ENCODE data around the gene RALGAPB.

The RALGAPB gene

DNA sequence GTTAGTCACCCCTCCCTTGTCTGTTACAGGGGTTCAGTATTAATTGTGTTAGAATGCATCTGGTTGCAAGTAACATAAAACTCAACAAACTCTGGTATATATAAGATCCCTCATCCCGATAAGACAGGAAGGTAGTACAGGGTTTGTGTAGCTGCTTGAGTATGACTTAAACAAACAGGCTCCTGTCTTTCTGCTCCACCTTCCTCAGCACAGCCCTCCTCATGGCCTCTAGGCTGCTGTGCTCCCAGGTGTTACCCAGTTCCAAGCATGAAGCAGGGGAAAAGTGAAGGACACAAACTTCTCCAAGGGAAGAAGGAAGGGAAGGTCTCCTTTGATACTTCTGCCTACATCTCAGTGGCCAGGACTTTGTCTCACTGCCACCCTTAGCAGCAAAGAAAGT lies 1.4 kb upstream of the RALGAPB start:
- Histone ChIP-seq H3K9me3 (no peaks in the 10 kb centered on the region), H3K4me3 (ENCODE audit: low read depth in 1 of 2, low read length in 1 of 2) (no peak overlapping the region), H3K4me1 (ENCODE audit: control insufficient read depth in 1 of 2, insufficient read depth in 1 of 2, low read depth in 1 of 2, low read length in 1 of 2) (peaks cover 23 to 30% of the 10 kb centered on the region in 2 experiments), H3K27ac (no peak overlapping the region), H3K27me3 (peaks cover 5% of the 10 kb centered on the region), H3K36me3 (no peaks in the 10 kb centered on the region)
- no peak for TF ChIP-seq CTCF (IDR thresholded peaks at IDR 0.05)

DNA sequence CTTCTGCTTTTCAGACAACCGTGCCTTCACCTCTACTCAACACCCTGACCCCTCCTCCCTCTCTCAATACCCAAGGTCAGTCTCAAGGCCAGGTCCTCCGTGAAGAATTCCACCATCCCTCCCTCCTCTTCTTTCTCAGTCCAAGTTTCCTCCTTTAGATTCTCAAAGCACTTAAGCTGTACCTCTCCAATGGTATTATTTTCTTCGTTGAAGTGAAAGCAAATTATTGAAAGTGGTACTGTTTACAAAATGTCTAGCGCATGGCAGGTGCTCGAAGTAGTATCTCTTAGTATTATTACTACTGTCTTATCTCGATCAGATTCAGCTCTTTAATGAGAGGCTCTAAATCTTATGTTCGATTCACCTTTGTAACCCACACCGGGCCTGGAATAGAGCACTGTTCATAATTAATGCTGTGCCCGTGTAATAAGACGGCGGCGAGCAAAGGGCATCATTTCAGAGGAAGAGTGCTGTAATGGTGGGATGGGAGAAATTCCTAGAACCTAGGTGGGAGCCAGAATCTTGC lies 593 bp upstream of the RALGAPB start:
- H3K27ac ChIP-seq = peak overlapping the region; percentile 92
- TF ChIP-seq CTCF (IDR thresholded peaks at IDR 0.05) = no peak

DNA sequence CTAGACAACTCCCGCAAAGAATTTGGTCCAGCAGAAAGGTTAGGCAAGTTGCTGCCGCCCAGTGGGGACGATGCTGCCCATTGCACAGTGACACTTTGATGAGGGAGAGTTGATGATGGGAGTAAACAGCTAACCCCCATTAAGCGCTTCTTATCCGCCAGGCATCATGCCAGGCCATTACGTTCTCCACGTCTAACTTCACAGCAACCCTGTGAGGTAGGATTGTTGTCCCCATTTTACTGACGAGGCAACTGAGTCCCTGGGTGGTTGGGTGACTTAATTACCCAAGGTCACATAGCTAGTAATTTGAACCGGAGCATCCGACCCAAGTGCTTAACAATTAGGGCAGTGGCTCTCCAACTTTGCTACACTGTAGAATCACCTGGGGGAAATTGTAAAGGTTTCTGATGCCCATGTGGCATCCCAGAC lies 738 bp downstream of the RALGAPB start:
- Histone ChIP-seq H3K9me3 (no peaks in the 10 kb centered on the region), H3K27ac (peak overlapping the region; percentile 92), H3K27me3 (peaks cover 5% of the 10 kb centered on the region), H3K4me1 (ENCODE audit: control insufficient read depth in 1 of 2, insufficient read depth in 1 of 2, low read depth in 1 of 2, low read length in 1 of 2) (peaks cover 23 to 30% of the 10 kb centered on the region in 2 experiments), H3K36me3 (no peaks in the 10 kb centered on the region), H3K4me3 (ENCODE audit: low read depth in 1 of 2, low read length in 1 of 2) (peak overlapping the region; percentile 75 to 89)
- no peak for TF ChIP-seq CTCF (IDR thresholded peaks at IDR 0.05)

More for the DNA sequence above, 593 bp upstream of the RALGAPB start:
- Histone ChIP-seq H3K9me3 (no peaks in the 10 kb centered on the region), H3K36me3 (no peaks in the 10 kb centered on the region), H3K4me3 (ENCODE audit: low read depth in 1 of 2, low read length in 1 of 2) (peak overlapping the region; percentile 75 to 89), H3K4me1 (ENCODE audit: control insufficient read depth in 1 of 2, insufficient read depth in 1 of 2, low read depth in 1 of 2, low read length in 1 of 2) (peaks cover 23 to 30% of the 10 kb centered on the region in 2 experiments), H3K27me3 (peaks cover 5% of the 10 kb centered on the region)

DNA sequence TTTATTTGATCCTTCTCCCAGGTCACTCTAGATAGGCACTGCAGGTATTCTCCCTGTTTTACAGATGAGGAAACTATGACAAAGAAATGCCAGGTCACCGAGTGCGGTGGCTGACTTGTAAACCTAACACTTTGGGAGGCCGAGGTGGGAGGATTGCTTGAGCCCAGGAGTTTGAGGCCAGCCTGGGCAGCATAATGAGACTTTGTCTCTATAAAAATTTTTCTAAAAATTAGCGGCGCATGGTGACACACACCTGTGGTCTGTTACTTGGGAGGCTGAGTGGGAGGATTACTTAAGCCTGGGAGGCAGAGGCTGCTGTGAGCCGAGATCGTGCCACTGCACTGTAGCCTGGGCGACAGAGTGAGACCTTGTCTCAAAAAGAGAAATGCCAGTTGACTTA lies 5.1 kb downstream of the RALGAPB start:
- no peak overlapping the region for H3K4me3 ChIP-seq (ENCODE audit: low read depth in 1 of 2, low read length in 1 of 2)
- H3K27me3 ChIP-seq = no peaks in the 10 kb centered on the region
- H3K4me1 ChIP-seq (ENCODE audit: control insufficient read depth in 1 of 2, insufficient read depth in 1 of 2, low read depth in 1 of 2, low read length in 1 of 2) = peaks cover 15 to 21% of the 10 kb centered on the region in 2 experiments
- peaks cover 8% of the 10 kb centered on the region for H3K36me3 ChIP-seq
- TF ChIP-seq CTCF (IDR thresholded peaks at IDR 0.05) = no peak
- H3K27ac ChIP-seq = no peak overlapping the region
- no peaks in the 10 kb centered on the region for H3K9me3 ChIP-seq

- Histone ChIP-seq H3K27ac (no peak overlapping the region), H3K36me3 (peaks cover 13% of the 10 kb centered on the region), H3K4me3 (ENCODE audit: low read depth in 1 of 2, low read length in 1 of 2) (no peak overlapping the region), H3K27me3 (no peaks in the 10 kb centered on the region), H3K4me1 (ENCODE audit: control insufficient read depth in 1 of 2, insufficient read depth in 1 of 2, low read depth in 1 of 2, low read length in 1 of 2) (peaks cover 0 to 7% of the 10 kb centered on the region in 2 experiments), H3K9me3 (no peaks in the 10 kb centered on the region)
- no peak for TF ChIP-seq CTCF (IDR thresholded peaks at IDR 0.05)
Observed at GRCh38 chr20:38479596-38479995, 7.0 kb downstream of the RALGAPB start.

All from neutrophil (primary cell).